Mucosa of descending colon (tissue), 3 donors: ENCODE data around the gene STARD9. TPM values are rescaled to one million over a fixed set of nuclear protein-coding genes. Genes with fewer than 3 reads are reported as not detected.

ENCODE experiments used
- ATAC-seq: fragments of 200-7000 bp; cut with Tn5 transposase; one replicate; pipeline ENCODE4 v1.9.1; 2020; ENCODE audit warnings: mild to moderate bottlenecking, moderate library complexity
- DNase-seq, 3 donors: peaks; one replicate each; pipeline ENCODE4 v3.0.0-alpha.2; 2020
- H3K36me3 ChIP-seq: fragments of 200-600 bp; one replicate; pipeline ENCODE4 v1.8.0; 2021; ENCODE audit warnings: low read depth, mild to moderate bottlenecking
- H3K4me1 ChIP-seq: fragments of 200-600 bp; one replicate; pipeline ENCODE4 v1.8.0; 2021; ENCODE audit warnings: low read depth, mild to moderate bottlenecking
- H3K4me3 ChIP-seq: fragments of 200-600 bp; one replicate; pipeline ENCODE4 v1.8.0; 2021; ENCODE audit warnings: mild to moderate bottlenecking
- H3K9me3 ChIP-seq: fragments of 200-600 bp; one replicate; pipeline ENCODE4 v1.8.0; 2021; ENCODE audit warnings: mild to moderate bottlenecking
- CTCF ChIP-seq: fragments of 200-600 bp; IDR thresholded peaks from one replicate; pipeline ENCODE4 v1.8.0; 2022; ENCODE audit warnings: antibody characterized with exemption, mild to moderate bottlenecking
- intact Hi-C, 2 donors: fragments of 100-400 bp; cut with DNase I in 1 of 2; cut with micrococcal nuclease in 1 of 2; formaldehyde crosslinking; loops; one replicate each; pipeline versions ENCODE4 v1.11.0 to v1.11.1; 2022; cut with DNase I, micrococcal nuclease
- total RNA-seq, 3 donors: library from RNA; stranded (reverse); fragmentation: NEBNext Ultra II Directional in 2 of 3; extraction: Animal tissue kit (Norgen Biotek cat#: 25700) in 2 of 3; gene quantifications; one replicate each; pipeline versions ENCODE4 v1.2.1 to v1.2.4, GENCODE V29; 2021 to 2023
- donor health status: DM: no; HTN: no; CAD: no; lungs with moderate emphysema.
- donor health status: DM: no; HTN: no; CAD: no.
- donor health status: DM: no; HTN: yes; CAD: no.

The STARD9 gene
- total RNA-seq, 3 donors from 2014 or later: 6.1 to 42.8 (median 8.5) TPM

- Histone ChIP-seq H3K4me1 (no peaks in the 10 kb centered on the region), H3K36me3 (no peaks in the 10 kb centered on the region), H3K4me3 (no peak overlapping the region), H3K9me3 (no peaks in the 10 kb centered on the region)
- no peak for DNase-seq
- TF ChIP-seq CTCF: no peak
- intact Hi-C loops: no loop called here
- no peak for ATAC-seq
Observed at GRCh38 chr15:42686281-42686680, 110.9 kb downstream of the STARD9 start.

GRCh38 chr15:42687740-42688139 lies 112.3 kb downstream of the STARD9 start:
- no peak for ATAC-seq
- DNase-seq: no peak
- no peak for TF ChIP-seq CTCF
- Histone ChIP-seq H3K4me1 (no peaks in the 10 kb centered on the region), H3K36me3 (no peaks in the 10 kb centered on the region), H3K9me3 (no peaks in the 10 kb centered on the region), H3K4me3 (no peak overlapping the region)
- intact Hi-C loops: no loop called here

GRCh38 chr15:42688301-42688700 lies 112.9 kb downstream of the STARD9 start:
- intact Hi-C loops: no loop called here
- no peak overlapping the region for H3K4me3 ChIP-seq
- no peaks in the 10 kb centered on the region for H3K4me1 ChIP-seq
- no peak for TF ChIP-seq CTCF
- no peaks in the 10 kb centered on the region for H3K36me3 ChIP-seq
- ATAC-seq (no peak), DNase-seq (no peak)
- H3K9me3 ChIP-seq: no peaks in the 10 kb centered on the region

GRCh38 chr15:42691308-42691707 lies 115.9 kb downstream of the STARD9 start:
- ATAC-seq: no peak
- Histone ChIP-seq H3K36me3 (no peaks in the 10 kb centered on the region), H3K9me3 (no peaks in the 10 kb centered on the region), H3K4me3 (no peak overlapping the region), H3K4me1 (no peaks in the 10 kb centered on the region)
- TF ChIP-seq CTCF: no peak
- DNase-seq: no peak
- intact Hi-C loops: no loop called here

- ATAC-seq (no peak), DNase-seq (no peak)
- no peak for TF ChIP-seq CTCF
- Histone ChIP-seq H3K36me3 (no peaks in the 10 kb centered on the region), H3K4me1 (no peaks in the 10 kb centered on the region), H3K4me3 (no peak overlapping the region), H3K9me3 (no peaks in the 10 kb centered on the region)
- intact Hi-C loops: no loop called here
Observed at GRCh38 chr15:42691770-42692169, 116.4 kb downstream of the STARD9 start.

GRCh38 chr15:42692536-42692935 lies 117.1 kb downstream of the STARD9 start:
- TF ChIP-seq CTCF: no peak
- no peaks in the 10 kb centered on the region for H3K4me1 ChIP-seq
- intact Hi-C loops: no loop called here
- H3K36me3 ChIP-seq: no peaks in the 10 kb centered on the region
- DNase-seq: no peak
- H3K9me3 ChIP-seq: no peaks in the 10 kb centered on the region
- no peak for ATAC-seq
- H3K4me3 ChIP-seq: no peak overlapping the region
